Stimulated activated CD8-positive, alpha-beta memory T cell treated with anti-CD3 and anti-CD28 coated beads, Interleukin-15, amount 100 ng/mL, for 4 hours (primary cell): ENCODE measurements around the gene UNC5A.

Source experiments
- DNase-seq, 2 donors: peaks; one replicate each; pipeline ENCODE4 v3.0.0-alpha.2; 2020; ENCODE audit warnings: low read depth in 2 of 2

The UNC5A gene

DNA sequence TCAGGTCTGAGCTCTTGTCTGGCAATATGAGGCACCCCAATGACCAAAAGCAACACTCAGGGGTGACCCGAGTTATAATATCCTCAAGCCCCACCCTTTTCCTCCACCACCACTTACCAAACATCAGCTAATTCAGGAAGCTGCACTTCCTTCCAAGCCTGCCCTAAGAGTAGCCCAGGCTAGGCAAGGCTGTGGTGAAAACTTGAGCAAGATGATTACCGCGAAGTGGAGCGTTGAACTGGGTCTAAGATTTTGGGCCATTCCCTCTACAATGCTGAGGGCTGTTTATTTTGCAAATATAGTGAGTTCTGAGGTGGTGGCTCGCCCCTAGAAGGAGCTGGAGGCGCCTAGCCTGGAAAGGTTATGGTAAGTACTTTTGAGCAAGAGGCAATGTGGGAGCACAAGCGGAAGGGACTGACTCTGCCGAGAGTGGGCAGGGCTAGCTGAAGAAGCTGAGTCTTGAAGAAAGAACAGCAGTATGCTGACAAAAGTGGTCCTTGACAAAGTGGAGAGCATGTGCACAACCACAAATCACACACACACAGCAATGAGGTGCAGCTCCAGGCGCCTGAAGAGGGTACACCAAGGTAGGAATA is 89.0 kb downstream of the UNC5A start, which contains the start of gene HK3:
HK3 (minus strand) TSS at position 51 of the 596 bp plus-strand sequence. CDS start 3,187 bp downstream, outside the sequence.
- DNase-seq, result no peak

DNA sequence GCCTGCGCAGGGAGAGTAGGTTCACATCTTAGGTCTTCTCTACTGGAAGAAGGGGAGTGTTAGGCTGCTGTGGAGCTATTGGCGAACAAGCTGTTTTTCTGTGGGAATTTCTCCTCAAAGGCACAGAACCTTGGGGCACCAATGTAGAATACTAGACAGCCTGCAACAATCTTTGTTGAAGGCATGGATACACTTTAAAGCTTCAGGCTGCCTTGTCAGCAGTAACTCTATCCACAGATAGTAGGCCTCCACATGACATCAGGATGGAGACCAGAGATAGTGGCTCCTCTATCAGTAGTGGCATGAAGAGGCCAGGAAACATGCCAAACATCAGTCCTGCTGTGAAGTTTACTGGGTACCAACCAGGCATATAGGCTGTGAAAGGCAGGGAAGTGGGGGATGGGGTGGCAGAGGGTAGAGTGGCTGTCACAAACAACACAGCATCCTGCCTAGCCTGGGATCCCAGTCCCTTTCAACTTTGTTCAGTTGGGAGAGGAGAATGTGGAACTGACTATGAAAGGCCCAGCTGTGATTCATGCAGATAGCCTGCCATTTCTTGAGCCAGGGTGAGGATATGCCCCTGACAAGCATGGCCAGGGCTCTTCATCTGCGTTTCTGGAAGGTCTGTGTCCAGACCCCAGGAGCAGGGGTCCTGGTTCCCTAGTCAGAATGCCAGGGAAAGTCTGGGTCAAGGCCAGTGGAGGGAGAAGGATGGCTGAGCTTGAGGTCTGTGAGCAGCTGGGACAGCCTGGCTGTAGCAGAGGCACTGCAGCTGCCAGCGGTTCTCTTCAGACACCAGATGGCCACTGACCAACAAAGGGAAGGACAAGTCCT is 89.8 kb downstream of the UNC5A start:
- DNase-seq, result no peak

DNA sequence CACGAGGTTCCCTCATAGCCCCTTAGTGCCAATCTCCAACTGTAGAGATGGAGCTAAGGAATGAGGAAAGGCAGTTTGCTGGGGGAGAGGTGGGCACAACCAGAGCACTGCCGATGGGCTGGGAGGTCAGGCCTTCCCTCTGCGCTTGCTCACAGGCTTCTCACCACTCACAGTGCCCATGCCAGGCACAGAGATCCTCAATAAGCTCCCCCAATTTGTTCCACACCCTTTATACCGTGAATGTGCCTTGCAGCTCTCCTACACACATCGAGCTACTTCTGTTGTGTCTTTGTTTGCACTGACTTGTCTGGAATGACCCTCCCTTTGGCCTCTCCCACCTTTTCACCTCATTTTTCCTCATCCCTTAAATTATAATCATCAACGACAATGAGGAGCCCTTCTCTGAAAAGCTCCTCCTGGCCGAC is 90.4 kb downstream of the UNC5A start:
- DNase-seq, result no peak

DNA sequence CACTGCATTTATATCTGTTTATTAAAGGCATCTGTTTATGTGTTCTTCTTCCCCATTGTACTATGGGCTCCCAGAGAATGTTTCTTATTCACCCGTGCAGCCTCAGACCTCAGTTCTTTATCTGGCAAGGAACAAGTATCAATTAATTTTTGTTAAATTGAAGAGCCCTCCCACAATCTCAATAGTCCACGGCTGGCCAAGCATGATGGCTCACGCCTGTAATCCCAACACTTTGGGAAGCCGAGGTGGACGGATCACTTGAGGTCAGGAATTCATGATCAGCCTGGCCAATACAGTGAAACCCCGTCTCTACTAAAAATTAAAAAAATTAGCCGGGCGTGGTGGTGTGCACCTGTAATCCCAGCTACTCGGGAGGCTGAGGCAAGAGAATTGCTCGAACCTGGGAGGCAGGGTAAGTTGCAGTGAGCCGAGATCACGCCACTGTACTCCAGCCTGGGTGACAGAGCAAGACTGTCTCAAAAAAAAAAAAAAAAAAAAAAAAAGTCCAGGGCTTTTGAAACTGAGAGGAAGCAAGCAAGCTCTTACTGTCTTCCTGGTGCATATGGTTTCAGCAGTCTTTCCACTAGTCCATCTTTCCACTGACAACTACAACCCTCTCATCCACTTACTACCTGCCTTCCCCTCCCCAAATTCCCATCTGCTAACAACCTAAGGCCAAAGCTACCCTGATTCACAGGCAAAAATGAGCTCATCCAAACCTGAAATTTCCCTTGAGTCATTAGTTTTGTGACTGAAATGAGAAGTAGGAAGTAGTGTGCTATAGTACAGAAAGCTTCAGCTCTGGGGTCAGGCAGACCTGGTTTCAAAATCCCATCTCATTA is 91.1 kb downstream of the UNC5A start:
- DNase-seq, result no peak

DNA sequence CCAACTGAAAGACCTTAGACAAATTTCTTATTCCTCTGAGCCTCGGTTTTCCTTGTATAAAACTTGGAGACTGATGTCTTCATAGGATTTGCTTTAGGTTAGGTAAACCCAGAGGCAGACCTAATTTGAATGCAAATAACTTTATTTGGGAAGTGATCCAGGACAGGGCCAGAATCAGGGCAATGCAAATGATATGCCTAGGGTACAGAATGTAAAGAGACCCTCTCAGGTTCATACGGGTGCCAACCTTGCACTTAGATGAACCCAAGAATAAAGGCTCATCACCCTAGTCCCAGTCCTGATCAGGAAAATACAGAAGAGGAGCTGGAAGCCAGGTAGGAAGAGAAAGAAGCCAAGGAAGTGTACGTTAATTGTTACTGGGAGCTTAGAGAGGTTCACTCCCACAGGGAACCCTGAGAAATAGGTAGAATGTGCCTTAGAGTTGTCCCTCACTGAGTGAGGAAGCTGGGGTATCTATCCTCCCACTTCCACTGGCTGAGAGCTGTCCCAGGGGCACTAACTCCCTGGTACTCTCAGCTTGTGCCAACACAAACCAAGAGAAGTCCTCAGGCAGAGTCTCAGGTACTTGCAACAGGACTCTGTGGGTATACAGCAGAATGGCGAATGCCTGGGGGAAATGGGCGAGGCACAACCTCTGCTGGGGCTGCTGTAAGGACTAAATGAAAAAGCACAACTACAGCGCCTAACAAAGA is 91.9 kb downstream of the UNC5A start:
- no peak for DNase-seq

DNA sequence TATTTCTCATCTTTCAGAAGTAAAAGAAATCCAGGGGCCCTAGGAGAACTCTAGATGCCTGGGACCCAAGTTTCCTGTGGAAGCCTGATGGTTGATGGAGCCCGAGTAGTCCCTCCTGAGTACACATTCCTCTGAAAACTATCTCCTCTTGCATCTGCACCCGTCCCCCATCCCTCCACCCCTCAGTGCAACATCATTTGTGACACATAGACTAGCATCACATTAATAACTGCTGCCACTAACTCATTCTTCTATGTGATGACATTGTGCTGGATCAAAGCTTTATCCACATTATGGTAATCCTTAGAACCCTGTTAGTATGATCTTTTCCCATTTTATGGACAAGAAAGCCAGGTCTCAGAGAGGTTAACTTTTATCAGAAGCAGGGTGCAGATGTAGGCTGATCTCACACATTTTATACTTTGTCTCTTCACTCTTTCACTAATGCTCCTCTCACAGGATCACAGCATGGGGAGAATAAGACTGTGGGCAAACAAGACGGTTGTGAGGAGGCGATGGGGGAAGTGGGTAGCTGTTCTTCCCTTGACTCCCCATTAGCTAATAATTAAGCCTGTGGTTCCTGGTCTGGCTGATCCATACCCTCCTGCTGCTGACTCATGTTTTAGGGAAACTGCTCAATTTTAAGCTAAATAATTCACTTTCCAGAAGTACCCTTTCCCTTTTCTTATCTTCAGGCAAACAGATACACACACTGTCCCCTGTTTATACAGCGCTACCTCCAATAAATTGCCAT is 92.7 kb downstream of the UNC5A start:
- DNase-seq, result no peak

DNA sequence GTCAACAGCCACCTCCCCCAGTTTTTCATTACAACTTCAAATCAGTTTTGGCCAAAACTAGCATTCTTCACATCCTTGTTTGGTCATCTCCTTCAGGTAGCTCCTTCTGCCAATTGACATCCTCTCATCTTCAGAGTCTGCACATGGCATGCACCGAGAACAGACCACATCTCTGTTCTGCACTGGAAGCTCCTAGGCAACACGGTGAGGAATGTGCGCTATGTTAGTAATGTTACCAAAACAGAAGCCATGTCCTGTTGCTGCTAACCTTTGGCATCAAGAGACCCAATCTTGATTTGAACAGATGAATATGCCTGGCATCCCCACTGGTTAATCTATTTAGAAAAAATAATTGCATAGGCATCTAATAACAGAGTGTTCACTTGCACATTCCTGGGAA is 93.9 kb downstream of the UNC5A start:
- DNase-seq, result no peak

DNA sequence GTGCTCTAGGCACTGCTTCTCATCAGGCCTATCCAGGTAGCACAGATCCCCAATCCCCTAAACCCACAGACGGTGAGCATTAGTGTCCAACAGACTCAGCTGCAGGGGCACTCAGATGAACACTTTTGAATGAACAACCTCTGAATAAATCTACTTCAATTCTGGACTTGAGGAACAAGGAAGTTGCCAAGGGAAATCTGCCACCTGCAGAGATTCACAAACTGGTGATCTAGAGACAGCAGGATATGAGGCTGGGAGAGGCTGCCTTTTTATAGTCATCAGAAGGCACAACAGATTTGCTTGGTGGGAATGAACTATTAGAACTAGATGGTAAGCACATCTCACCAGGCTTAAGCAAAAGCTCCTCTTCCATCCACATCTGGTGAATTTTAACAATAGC is 95.8 kb downstream of the UNC5A start:
- DNase-seq, result no peak

DNA sequence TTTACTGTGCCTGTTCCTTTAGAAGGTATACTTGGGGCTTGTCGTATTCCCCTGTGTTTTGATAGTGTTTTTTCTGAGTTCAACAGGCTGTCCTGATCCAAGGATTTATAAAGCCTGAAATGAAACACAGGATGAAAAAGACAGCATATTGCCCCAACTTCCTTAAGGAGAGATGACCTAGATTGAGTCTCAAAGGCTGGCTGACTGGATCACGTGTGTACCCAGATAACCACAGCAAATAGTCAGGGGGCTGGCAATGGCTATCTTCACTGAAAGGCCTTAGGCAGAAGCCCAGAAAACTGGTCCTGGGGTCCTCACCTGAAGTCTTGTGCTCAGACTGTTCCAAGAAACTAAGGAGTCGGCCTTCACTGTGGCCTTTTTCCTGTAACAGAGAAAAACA is 96.4 kb downstream of the UNC5A start:
- no peak for DNase-seq

DNA sequence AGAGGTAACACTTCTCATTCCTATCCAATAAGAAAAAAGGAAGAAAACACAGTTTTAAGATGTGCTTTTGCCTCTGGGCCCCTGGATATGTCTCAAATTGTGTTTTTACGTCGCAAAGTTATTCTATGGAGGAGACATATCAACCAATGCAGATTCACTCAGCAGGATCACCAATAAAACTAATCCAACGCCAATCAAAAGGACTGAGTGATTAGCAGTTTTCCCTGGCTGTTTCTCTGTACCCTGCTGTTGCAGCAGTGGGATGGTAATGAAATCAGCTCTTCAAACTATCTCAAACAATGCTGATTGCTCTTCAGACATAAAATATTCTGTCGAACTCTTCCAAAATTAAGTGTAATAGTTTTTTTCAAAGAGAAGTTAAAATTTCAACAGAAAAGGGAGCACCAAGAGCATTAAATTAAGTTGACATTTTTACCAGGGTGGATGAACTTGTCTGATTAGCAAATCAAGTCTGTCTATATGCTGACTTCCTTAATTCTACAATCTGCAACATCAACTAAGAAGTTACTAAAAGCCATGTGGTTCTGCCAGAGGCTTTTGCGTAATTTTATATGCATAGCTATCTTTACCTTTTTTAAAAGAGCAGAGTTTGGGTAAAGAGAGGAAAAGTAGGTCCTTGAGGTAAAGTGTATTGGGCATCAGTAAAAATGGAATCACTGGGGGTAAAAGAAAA is 98.5 kb downstream of the UNC5A start:
- DNase-seq, result no peak

DNA sequence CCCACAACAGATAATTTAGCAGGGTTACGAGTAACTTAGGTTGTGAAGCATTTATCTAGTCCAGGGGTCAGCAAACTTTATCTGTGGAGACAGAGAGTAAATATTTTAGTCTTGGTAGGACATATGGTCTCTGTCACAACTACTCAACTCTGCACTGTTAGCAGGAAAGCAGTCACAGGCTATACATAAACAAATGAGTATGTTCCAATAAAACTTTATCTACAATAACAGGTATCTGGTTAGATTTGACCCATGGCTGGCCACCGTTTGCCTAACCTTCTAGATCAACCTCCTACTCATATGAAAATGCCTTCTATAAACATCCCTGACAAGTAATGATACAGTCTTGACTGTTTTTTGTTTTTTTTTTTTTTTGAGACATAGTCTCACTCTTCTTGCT is 101.8 kb downstream of the UNC5A start:
- no peak for DNase-seq

DNA sequence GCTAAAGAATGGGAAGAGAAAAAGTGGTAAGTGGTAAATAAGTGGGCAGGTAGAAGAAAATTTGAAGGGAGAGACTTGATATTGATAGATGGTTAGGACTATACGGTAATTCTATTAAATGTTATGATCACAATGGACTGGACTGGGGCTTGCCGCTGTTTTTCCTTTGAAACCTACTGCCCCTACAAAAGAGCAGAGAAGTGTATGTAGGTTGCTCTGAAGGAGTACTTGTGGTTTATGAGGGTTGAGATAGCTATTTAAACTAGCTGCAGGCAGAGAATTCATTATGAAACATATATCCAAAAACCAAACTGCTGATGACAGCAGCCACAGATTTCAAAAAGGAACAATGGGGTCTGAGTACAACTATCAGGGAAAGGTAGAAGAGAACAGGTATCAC is 105.5 kb downstream of the UNC5A start:
- DNase-seq, result no peak

DNA sequence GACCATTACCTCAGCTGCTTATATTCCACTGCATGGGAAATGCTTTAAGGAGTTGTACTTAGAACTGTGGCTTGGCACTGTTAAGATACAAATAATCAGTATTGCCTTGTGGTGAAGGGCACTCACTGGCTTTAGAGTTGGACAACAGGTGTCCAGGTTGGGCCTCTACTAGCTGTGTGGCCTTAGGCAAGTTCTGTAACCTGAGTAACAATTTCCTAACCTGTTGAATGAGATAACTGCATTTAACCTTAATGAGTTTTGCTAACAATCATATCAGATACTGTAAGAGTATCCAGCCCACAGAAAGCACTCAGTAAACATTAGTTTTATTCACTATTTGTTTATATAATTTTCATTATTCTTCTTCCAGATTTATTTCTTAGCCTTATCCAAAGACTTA is 106.0 kb downstream of the UNC5A start:
- DNase-seq, result no peak

DNA sequence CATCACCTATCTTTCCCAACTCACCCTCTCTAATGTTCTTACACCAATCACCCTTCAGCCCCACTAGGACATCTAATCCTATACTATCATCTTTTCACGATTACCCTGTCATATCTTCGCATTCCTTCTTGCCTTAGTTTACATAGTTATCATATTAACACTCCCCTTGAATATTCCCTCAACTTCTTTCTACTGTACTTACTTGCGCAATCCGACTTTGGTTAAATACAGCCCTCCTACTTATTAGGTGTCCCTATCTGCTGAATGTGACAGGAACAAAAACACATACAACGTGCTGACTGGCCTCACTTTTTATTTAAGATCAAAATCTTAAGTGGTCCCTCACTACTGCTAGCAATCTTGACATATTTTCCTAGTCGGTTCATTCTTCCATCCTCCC is 108.3 kb downstream of the UNC5A start:
- DNase-seq, result no peak

DNA sequence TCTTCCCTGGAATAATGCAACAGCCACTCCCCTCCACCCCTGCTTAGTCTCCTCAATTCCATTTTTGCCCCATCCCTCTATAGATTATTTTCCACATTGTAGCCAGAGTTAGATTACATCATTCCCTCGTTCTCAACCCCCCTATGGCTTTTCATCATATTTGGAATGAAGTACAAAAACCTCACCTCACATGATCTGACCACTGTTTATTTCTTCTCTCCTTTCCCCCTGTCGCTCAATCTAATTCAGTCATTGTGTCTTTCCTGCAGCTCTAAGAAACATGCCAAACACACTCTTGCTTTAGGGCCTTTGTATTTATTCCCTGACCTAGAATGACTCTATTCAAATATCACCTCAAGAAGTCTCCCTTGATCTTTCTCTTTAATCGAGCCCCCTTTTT is 111.4 kb downstream of the UNC5A start:
- no peak for DNase-seq

DNA sequence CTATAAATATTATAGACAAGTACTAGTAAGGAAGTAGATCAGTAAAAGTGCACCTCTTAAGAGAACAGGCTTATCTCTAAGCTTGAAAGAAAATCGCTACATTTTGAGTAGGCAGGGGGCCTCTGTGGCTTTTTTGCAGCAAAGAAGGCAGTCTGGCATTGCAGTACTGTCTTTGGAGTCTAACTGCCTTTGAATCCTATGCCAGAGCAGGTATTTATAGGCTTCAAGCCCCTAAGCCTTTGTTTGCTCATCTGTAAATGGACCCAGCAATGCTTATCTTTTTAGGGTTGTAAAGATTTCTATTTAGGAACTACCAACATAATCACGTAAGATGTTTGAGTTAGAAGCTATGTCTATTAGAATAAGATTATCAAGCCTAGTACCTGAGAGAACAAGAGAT is 112.5 kb downstream of the UNC5A start:
- no peak for DNase-seq

DNA sequence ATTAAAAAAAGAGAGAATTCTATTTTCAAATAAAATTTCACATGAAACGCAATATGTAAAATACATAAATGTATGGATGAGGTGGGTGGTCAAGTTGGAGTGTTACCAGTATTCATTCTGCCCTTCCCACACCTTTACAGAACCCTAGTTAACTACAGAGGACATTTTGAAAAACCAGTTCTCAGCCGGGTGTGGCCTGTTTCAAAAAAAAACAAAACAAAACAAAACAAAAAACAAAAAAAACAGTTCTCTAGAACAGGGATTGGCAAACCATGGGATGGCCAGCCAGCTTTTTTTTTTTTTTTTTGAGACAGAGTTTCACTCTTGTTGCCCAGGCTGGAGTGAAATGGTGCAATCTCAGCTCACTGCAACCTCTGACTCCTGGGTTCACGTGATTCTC is 117.2 kb downstream of the UNC5A start:
- DNase-seq, result no peak

DNA sequence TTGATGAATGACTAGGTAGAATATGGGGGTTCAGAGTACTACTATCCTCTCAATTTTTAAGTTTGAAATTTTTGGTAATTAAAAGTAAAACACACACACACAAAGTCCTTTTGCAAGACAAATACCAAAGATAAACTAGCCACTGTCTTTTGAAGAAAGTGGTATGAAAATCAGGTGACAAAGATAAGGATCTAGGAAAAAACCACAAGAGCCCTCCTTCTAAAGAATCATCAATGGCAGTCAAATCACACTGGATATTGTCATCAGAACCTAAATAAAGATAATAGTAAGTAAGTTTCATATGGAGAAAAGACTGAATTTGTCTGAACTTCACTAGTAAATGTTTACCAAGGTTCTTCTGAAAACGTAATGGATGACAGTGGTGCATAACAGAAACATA is 119.3 kb downstream of the UNC5A start:
- DNase-seq, result no peak
